ENCODE measurements around the gene RBM22.
"Not testable (repeated sequence)": the region's sequence is repeated elsewhere in the genome, so short reads cannot be mapped to it uniquely, and the experiment has no call there.

Gene RBM22

GRCh38 chr5:150700594-150701377 is at the start of gene RBM22:
TSS of gene RBM22 (minus strand) at chr5:150701062. CDS start at chr5:150700985, 77 bp downstream.
- DNase-seq (ENCODE audit: low read depth in 2 of 2): peak; percentile 83 to 88

GRCh38 chr5:150750469-150750868 is 49.6 kb upstream of the RBM22 start:
- DNase-seq (ENCODE audit: low read depth in 2 of 2): no peak

GRCh38 chr5:150743142-150743488 is 42.3 kb upstream of the RBM22 start:
- not testable (repeated sequence) for DNase-seq (ENCODE audit: low read depth in 2 of 2)

- not testable (repeated sequence) for DNase-seq (ENCODE audit: low read depth in 2 of 2)
Measured at GRCh38 chr5:150742455-150743141, 41.7 kb upstream of the RBM22 start.

GRCh38 chr5:150740992-150741391 is 40.1 kb upstream of the RBM22 start:
- DNase-seq (ENCODE audit: low read depth in 2 of 2): no peak

- no peak for DNase-seq (ENCODE audit: low read depth in 2 of 2)
Measured at GRCh38 chr5:150738862-150739261, 38.0 kb upstream of the RBM22 start.

- DNase-seq (ENCODE audit: low read depth in 2 of 2): no peak
Measured at GRCh38 chr5:150734579-150735384, 33.9 kb upstream of the RBM22 start.

GRCh38 chr5:150731669-150732242 is 30.9 kb upstream of the RBM22 start:
- no peak for DNase-seq (ENCODE audit: low read depth in 2 of 2)

- DNase-seq (ENCODE audit: low read depth in 2 of 2): no peak
Measured at GRCh38 chr5:150729859-150730258, 29.0 kb upstream of the RBM22 start.

GRCh38 chr5:150723845-150724244 is 23.0 kb upstream of the RBM22 start:
- no peak for DNase-seq (ENCODE audit: low read depth in 2 of 2)

GRCh38 chr5:150710165-150710564 is 9.3 kb upstream of the RBM22 start:
- DNase-seq (ENCODE audit: low read depth in 2 of 2): no peak

- no peak for DNase-seq (ENCODE audit: low read depth in 2 of 2)
Measured at GRCh38 chr5:150706776-150707390, 6.0 kb upstream of the RBM22 start.

GRCh38 chr5:150703762-150704161 is 2.9 kb upstream of the RBM22 start:
- DNase-seq (ENCODE audit: low read depth in 2 of 2): no peak

- DNase-seq (ENCODE audit: low read depth in 2 of 2): no peak
Measured at GRCh38 chr5:150700246-150700593, 642 bp downstream of the RBM22 start.

- no peak for DNase-seq (ENCODE audit: low read depth in 2 of 2)
Measured at GRCh38 chr5:150694612-150695011, 6.2 kb downstream of the RBM22 start.

GRCh38 chr5:150692276-150692675 is 8.6 kb downstream of the RBM22 start:
- no peak for DNase-seq (ENCODE audit: low read depth in 2 of 2)

- no peak for DNase-seq (ENCODE audit: low read depth in 2 of 2)
Measured at GRCh38 chr5:150690760-150691159, 10.1 kb downstream of the RBM22 start.

GRCh38 chr5:150689120-150689519 is 11.7 kb downstream of the RBM22 start:
- no peak for DNase-seq (ENCODE audit: low read depth in 2 of 2)

GRCh38 chr5:150676578-150676977 is 24.3 kb downstream of the RBM22 start:
- no peak for DNase-seq (ENCODE audit: low read depth in 2 of 2)

- no peak for DNase-seq (ENCODE audit: low read depth in 2 of 2)
Measured at GRCh38 chr5:150675069-150675468, 25.8 kb downstream of the RBM22 start.

- no peak for DNase-seq (ENCODE audit: low read depth in 2 of 2)
Measured at GRCh38 chr5:150674341-150674821, 26.5 kb downstream of the RBM22 start.

GRCh38 chr5:150672884-150673275 is 28.0 kb downstream of the RBM22 start:
- no peak for DNase-seq (ENCODE audit: low read depth in 2 of 2)
